Neuronal stem cell (in vitro differentiated cells): Measurements from ENCODE around the gene AGO4.
"Not testable (repeated sequence)": the region's sequence is repeated elsewhere in the genome, so short reads cannot be mapped to it uniquely, and the experiment has no call there.

Experiments used
- DNase-seq: peaks from one replicate; pipeline ENCODE4 v3.0.0-alpha.2; 2013; ENCODE audit warnings: low spot score
- H2AFZ ChIP-seq: one replicate; pipeline ENCODE4 v1.6.1; 2013; ENCODE audit warnings: mild to moderate bottlenecking, low read length, inconsistent platforms
- H2AK5ac ChIP-seq: 2 replicates; pipeline ENCODE4 v1.6.1; 2013; ENCODE audit warnings: low read depth, mild to moderate bottlenecking, inconsistent platforms, low read length, moderate library complexity, mixed read lengths
- H2BK120ac ChIP-seq: 2 replicates; pipeline ENCODE4 v1.6.1; 2013; ENCODE audit warnings: low read depth, mild to moderate bottlenecking, inconsistent platforms, low read length, moderate library complexity, mixed read lengths
- H2BK12ac ChIP-seq: one replicate; pipeline ENCODE4 v1.6.1; 2013; ENCODE audit warnings: low read length, inconsistent platforms
- H2BK15ac ChIP-seq: 2 replicates; pipeline ENCODE4 v1.6.1; 2013; ENCODE audit warnings: mild to moderate bottlenecking, low read length, inconsistent platforms, mixed read lengths
- H2BK5ac ChIP-seq: one replicate; pipeline ENCODE4 v1.6.1; 2013; ENCODE audit warnings: inconsistent platforms, mild to moderate bottlenecking, low read length, moderate library complexity
- H3K14ac ChIP-seq: one replicate; pipeline ENCODE4 v1.6.1; 2013; ENCODE audit warnings: low read length, inconsistent platforms
- H3K18ac ChIP-seq: 2 replicates; pipeline ENCODE4 v1.6.1; 2013; ENCODE audit warnings: low read length, inconsistent platforms
- H3K23ac ChIP-seq: 2 replicates; pipeline ENCODE4 v1.6.1; 2013; ENCODE audit warnings: low read depth, mild to moderate bottlenecking, mixed read lengths, low read length, inconsistent platforms; ENCODE audit not compliant: poor library complexity
- H3K27ac ChIP-seq: replicated peaks from 3 replicates; pipeline ENCODE4 v1.5.1; 2013; ENCODE audit warnings: low read length, inconsistent platforms
- H3K27me3 ChIP-seq, 3 experiments: 2 replicates each; pipeline ENCODE4 v1.6.1; 2013; ENCODE audit warnings: low read length in 3 of 3, mild to moderate bottlenecking in 2 of 3, inconsistent platforms in 1 of 3, low read depth in 1 of 3, mixed read lengths in 1 of 3, moderate library complexity in 1 of 3; ENCODE audit not compliant: control insufficient read depth in 3 of 3, insufficient read depth in 3 of 3
- H3K36me3 ChIP-seq, 2 donors: replicated peaks in 1 of 2; 2 replicates each; pipeline ENCODE4 v1.6.1; 2013; ENCODE audit warnings: low read length in 2 of 2; ENCODE audit not compliant: control insufficient read depth in 2 of 2, insufficient read depth in 2 of 2
- H3K4ac ChIP-seq: 2 replicates; pipeline ENCODE4 v1.6.1; 2013; ENCODE audit warnings: inconsistent platforms, mild to moderate bottlenecking, low read length, moderate library complexity
- H3K4me1 ChIP-seq, 2 donors: 1 replicate in 1 of 2; 2 replicates in 1 of 2; pipeline ENCODE4 v1.6.1; 2013; ENCODE audit warnings: low read length in 2 of 2, low read depth in 1 of 2; ENCODE audit not compliant: control insufficient read depth in 2 of 2, insufficient read depth in 1 of 2
- H3K4me2 ChIP-seq: one replicate; pipeline ENCODE4 v1.6.1; 2013; ENCODE audit warnings: mild to moderate bottlenecking, low read length, inconsistent platforms; ENCODE audit not compliant: insufficient read depth, poor library complexity, severe bottlenecking
- H3K4me3 ChIP-seq, 2 donors: 2 replicates each; pipeline ENCODE4 v1.5.1; 2013; ENCODE audit warnings: low read length in 2 of 2, mild to moderate bottlenecking in 2 of 2, inconsistent platforms in 1 of 2, moderate library complexity in 1 of 2
- H3K79me1 ChIP-seq: one replicate; pipeline ENCODE4 v1.6.1; 2013; ENCODE audit warnings: low read depth, mild to moderate bottlenecking, inconsistent platforms, low read length, moderate library complexity
- H3K9ac ChIP-seq: one replicate; pipeline ENCODE4 v1.6.1; 2013; ENCODE audit warnings: mild to moderate bottlenecking, low read depth, low read length, inconsistent platforms; ENCODE audit not compliant: poor library complexity
- H3K9me3 ChIP-seq, 2 donors: replicated peaks in 1 of 2; 2 replicates each; pipeline versions ENCODE3 to v1.6.1; 2013; ENCODE audit warnings: low read length in 2 of 2, mild to moderate bottlenecking in 2 of 2, inconsistent platforms in 1 of 2, low read depth in 1 of 2, mixed read lengths in 1 of 2, moderate library complexity in 1 of 2; ENCODE audit not compliant: control insufficient read depth in 2 of 2, insufficient read depth in 1 of 2
- H4K8ac ChIP-seq: one replicate; pipeline ENCODE4 v1.6.1; 2013; ENCODE audit warnings: low read depth, mild to moderate bottlenecking, inconsistent platforms, low read length, moderate library complexity
- H4K91ac ChIP-seq: one replicate; pipeline ENCODE4 v1.6.1; 2013; ENCODE audit warnings: low read length, low read depth, mild to moderate bottlenecking, inconsistent platforms; ENCODE audit not compliant: poor library complexity
- WGBS, 2 donors: extraction: QIAGEN DNeasy Blood & Tissue Kit; methylation state at CpG; one replicate each; pipeline ENCODE4 v1.1.7; 2013; ENCODE audit warnings: missing lambda C conversion rate in 2 of 2, mixed read lengths in 1 of 2; ENCODE audit not compliant: insufficient read length in 2 of 2, insufficient replicate concordance in 1 of 2; ENCODE audit errors: extremely low coverage in 2 of 2; 5-methylcytosine and 5-hydroxymethylcytosine counted together

The AGO4 gene

GRCh38 chr1:35790670-35791069, 17.1 kb upstream of the AGO4 start:
- 100% methylated on average over 1 of the region's 2 CpGs; no CpG with 5 or more reads in 1 of the 2 donors for WGBS, 2 donors
- H3K27me3 ChIP-seq: no peaks in the 10 kb centered on the region
- H3K4me3 ChIP-seq: no peak overlapping the region
- H3K9me3 ChIP-seq: no peaks in the 10 kb centered on the region
- no peak for DNase-seq
- no peak overlapping the region for H3K14ac ChIP-seq
- no peak overlapping the region for H3K4ac ChIP-seq
- H3K23ac ChIP-seq: no peak overlapping the region
- H2AFZ ChIP-seq: no peak overlapping the region
- no peak overlapping the region for H4K8ac ChIP-seq
- no peak overlapping the region for H2BK5ac ChIP-seq
- H4K91ac ChIP-seq: no peak overlapping the region
- no peak overlapping the region for H2BK120ac ChIP-seq
- no peaks in the 10 kb centered on the region for H3K4me1 ChIP-seq
- H3K27ac ChIP-seq: no peak overlapping the region
- no peak overlapping the region for H3K4me2 ChIP-seq
- H2BK12ac ChIP-seq: no peak overlapping the region
- no peaks in the 10 kb centered on the region for H3K36me3 ChIP-seq
- H3K79me1 ChIP-seq: peaks cover 3% of the 10 kb centered on the region
- no peak overlapping the region for H2BK15ac ChIP-seq
- H3K18ac ChIP-seq: no peak overlapping the region
- no peak overlapping the region for H3K9ac ChIP-seq
- H2AK5ac ChIP-seq: no peak overlapping the region

DNA sequence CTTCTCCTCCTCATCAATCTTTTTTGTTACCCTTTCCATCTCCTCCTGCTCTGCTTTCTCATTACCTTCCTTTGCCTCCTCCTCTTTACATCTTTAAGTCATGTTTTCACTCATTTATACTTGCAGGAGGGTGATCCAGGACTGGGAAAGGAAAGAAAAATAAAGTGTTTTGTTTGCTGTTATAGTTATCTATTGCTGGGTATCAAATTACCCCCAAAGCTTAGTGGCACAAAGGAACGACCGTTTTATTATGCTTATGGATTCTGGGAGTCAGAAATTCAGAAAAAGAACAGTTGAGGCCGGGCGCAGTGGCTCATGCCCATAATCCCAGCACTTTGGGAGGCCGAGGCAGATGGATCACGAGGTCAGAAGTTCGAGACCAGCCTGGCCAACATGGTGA, 12.5 kb upstream of the AGO4 start:
- no peak overlapping the region for H3K27ac ChIP-seq
- no peaks in the 10 kb centered on the region for H3K36me3 ChIP-seq
- H3K79me1 ChIP-seq: no peaks in the 10 kb centered on the region
- H3K4me1 ChIP-seq: no peaks in the 10 kb centered on the region
- WGBS, 2 donors: no CpG with 5 or more reads among the region's 7 CpGs
- no peak overlapping the region for H2BK12ac ChIP-seq
- H2BK5ac ChIP-seq: no peak overlapping the region
- no peak overlapping the region for H2BK120ac ChIP-seq
- H4K91ac ChIP-seq: no peak overlapping the region
- H2AK5ac ChIP-seq: no peak overlapping the region
- no peak overlapping the region for H4K8ac ChIP-seq
- no peak overlapping the region for H3K23ac ChIP-seq
- DNase-seq: no peak
- no peak overlapping the region for H3K4me3 ChIP-seq
- H3K14ac ChIP-seq: no peak overlapping the region
- H3K18ac ChIP-seq: no peak overlapping the region
- no peaks in the 10 kb centered on the region for H3K27me3 ChIP-seq
- no peaks in the 10 kb centered on the region for H3K9me3 ChIP-seq
- H2BK15ac ChIP-seq: no peak overlapping the region
- no peak overlapping the region for H2AFZ ChIP-seq
- no peak overlapping the region for H3K4ac ChIP-seq
- no peak overlapping the region for H3K4me2 ChIP-seq
- no peak overlapping the region for H3K9ac ChIP-seq

- Histone ChIP-seq H3K79me1 (no peaks in the 10 kb centered on the region), H3K4me1 (no peaks in the 10 kb centered on the region), H3K27ac (no peak overlapping the region), H3K9ac (no peak overlapping the region), H3K14ac (no peak overlapping the region), H2AK5ac (no peak overlapping the region), H3K27me3 (no peaks in the 10 kb centered on the region), H3K4ac (no peak overlapping the region), H4K8ac (no peak overlapping the region), H2BK5ac (no peak overlapping the region), H2BK12ac (no peak overlapping the region), H3K9me3 (no peaks in the 10 kb centered on the region), H3K4me2 (no peak overlapping the region), H2BK15ac (no peak overlapping the region), H3K23ac (no peak overlapping the region), H3K18ac (no peak overlapping the region), H4K91ac (no peak overlapping the region), H3K36me3 (no peaks in the 10 kb centered on the region), H2AFZ (no peak overlapping the region), H3K4me3 (no peak overlapping the region), H2BK120ac (no peak overlapping the region)
- WGBS, 2 donors: no CpG with 5 or more reads among the region's 5 CpGs
- no peak for DNase-seq
These were observed 10.4 kb upstream of the AGO4 start for GRCh38 chr1:35797380-35797779.

GRCh38 chr1:35798019-35798418, 9.8 kb upstream of the AGO4 start:
- not testable (repeated sequence) for H2BK15ac ChIP-seq, DNase-seq, H3K23ac ChIP-seq, H4K91ac ChIP-seq, H3K18ac ChIP-seq, H3K4me1 ChIP-seq, H2AK5ac ChIP-seq, H3K4me3 ChIP-seq, H3K9ac ChIP-seq, H3K4me2 ChIP-seq, H3K79me1 ChIP-seq, H3K27ac ChIP-seq, H3K4ac ChIP-seq, H4K8ac ChIP-seq, H3K36me3 ChIP-seq, H3K14ac ChIP-seq, H3K9me3 ChIP-seq, H2AFZ ChIP-seq, H3K27me3 ChIP-seq, H2BK5ac ChIP-seq, H2BK120ac ChIP-seq, H2BK12ac ChIP-seq
- WGBS, 2 donors: no CpG with 5 or more reads among the region's 2 CpGs
